Panc1 (cell line): ENCODE measurements around the gene WDR46. TPM values are rescaled to one million over a fixed set of nuclear protein-coding genes. Genes with fewer than 3 reads are reported as not detected.
A peak's percentile ranks its signal among the peaks of the same experiment; 100 is the strongest.
"Not testable (repeated sequence)": the region's sequence is repeated elsewhere in the genome, so short reads cannot be mapped to it uniquely, and the experiment has no call there.

Experiments
- ATAC-seq: fragments of 200-7000 bp; cut with Tn5 transposase; 2 replicates; pipeline ENCODE4 v1.9.1; 2020; ENCODE audit warnings: mild to moderate bottlenecking, moderate library complexity
- BruUV-seq: library from RNA; stranded (reverse); fragments of 400-500 nt; replicated peaks from 2 replicates; lab custom pipeline; 2021; lab: Mats Ljungman, UMichigan
- CTCF ChIA-PET: fragments of 300-600 bp; sonication (Branson Sonifier 250); formaldehyde crosslinking; loops from one replicate; lab custom pipeline; 2022; ENCODE audit warnings: antibody characterized with exemption; lab: Charles Lee
- POLR2A ChIA-PET: fragments of 300-600 bp; sonication (Branson Sonifier 250); formaldehyde crosslinking; loops from one replicate; lab custom pipeline; 2022; ENCODE audit warnings: antibody characterized with exemption; lab: Charles Lee
- DNase-seq: peaks from one replicate; pipeline ENCODE4 v3.0.0-alpha.2; 2010; ENCODE audit warnings: low read depth, low spot score
- H3K27ac ChIP-seq: 2 replicates; pipeline ENCODE4 v1.5.1; 2011; ENCODE audit warnings: mild to moderate bottlenecking, low read length, inconsistent platforms
- H3K27me3 ChIP-seq: fragments of 200-500 bp; sonication (Bioruptor generic); 2 replicates; pipeline ENCODE4 v1.6.0; 2014; ENCODE audit warnings: low read length, inconsistent platforms; ENCODE audit not compliant: control insufficient read depth, insufficient read depth
- H3K36me3 ChIP-seq: fragments of 200-500 bp; sonication (Bioruptor generic); 2 replicates; pipeline ENCODE4 v1.5.1; 2014; ENCODE audit warnings: inconsistent platforms, mild to moderate bottlenecking, low read length, moderate library complexity; ENCODE audit not compliant: control insufficient read depth, insufficient read depth
- H3K4me1 ChIP-seq: 2 replicates; pipeline ENCODE4 v1.5.1; 2011; ENCODE audit warnings: inconsistent platforms, mild to moderate bottlenecking, low read length, moderate library complexity; ENCODE audit not compliant: control insufficient read depth, insufficient read depth
- H3K4me3 ChIP-seq, 2 experiments: 2 replicates each; pipeline ENCODE4 v1.5.1; 2011 to 2012; ENCODE audit warnings: low read depth in 2 of 2, low read length in 2 of 2, mild to moderate bottlenecking in 2 of 2, inconsistent platforms in 1 of 2, moderate library complexity in 1 of 2
- H3K9me3 ChIP-seq: fragments of 200-500 bp; sonication (Bioruptor generic); 2 replicates; pipeline ENCODE4 v1.5.1; 2014; ENCODE audit warnings: low read depth, mild to moderate bottlenecking, inconsistent platforms, low read length, moderate library complexity; ENCODE audit not compliant: control insufficient read depth, insufficient read depth
- POLR2AphosphoS5 ChIP-seq: IDR thresholded peaks from 2 replicates; pipeline ENCODE4 v1.6.1; 2012; ENCODE audit warnings: mild to moderate bottlenecking, low read depth, low read length, moderate library complexity
- SIN3A ChIP-seq: IDR thresholded peaks from 2 replicates; pipeline ENCODE4 v1.6.1; 2012; ENCODE audit warnings: low read depth, mild to moderate bottlenecking, low read length, moderate library complexity, borderline replicate concordance; ENCODE audit not compliant: insufficient read depth
- TCF7L2 ChIP-seq: IDR thresholded peaks from 2 replicates; pipeline ENCODE4 v1.6.1; 2011; ENCODE audit warnings: mild to moderate bottlenecking, low read depth, low read length, inconsistent platforms
- in situ Hi-C: cut with HindIII; loops from 2 replicates; pipeline ENCODE4 v1.10.0; 2016; ENCODE audit warnings: low sequenced_read_pairs, low pct_unique_long_range_greater_than_20kb
- intact Hi-C: fragments of 100-400 bp; cut with micrococcal nuclease; formaldehyde crosslinking; loops from one replicate; pipeline ENCODE4 v1.10.0; 2022; ENCODE audit not compliant: unreplicated experiment
- total RNA-seq: library from RNA; stranded (reverse); gene quantifications from one replicate; pipeline ENCODE4 v1.2.1, GENCODE V29; 2021; ENCODE audit not compliant: unreplicated experiment
- TF ChIP-seq, protein P1 (sequence below), 2 experiments: IDR thresholded peaks; 2 replicates each; pipeline ENCODE4 v1.6.1; 2011 to 2012; ENCODE audit warnings: low read depth in 2 of 2, control low read depth in 1 of 2, low read length in 1 of 2, mild to moderate bottlenecking in 1 of 2, moderate library complexity in 1 of 2; ENCODE audit not compliant: insufficient read depth in 1 of 2
- TF ChIP-seq, protein P2 (sequence below): fragments of 450-650 bp; IDR thresholded peaks from 2 replicates; pipeline ENCODE4 v1.5.1; 2017; ENCODE audit warnings: mild to moderate bottlenecking

Gene WDR46
- total RNA-seq, 1 experiment from 2014 or later: 80.6 TPM

DNA sequence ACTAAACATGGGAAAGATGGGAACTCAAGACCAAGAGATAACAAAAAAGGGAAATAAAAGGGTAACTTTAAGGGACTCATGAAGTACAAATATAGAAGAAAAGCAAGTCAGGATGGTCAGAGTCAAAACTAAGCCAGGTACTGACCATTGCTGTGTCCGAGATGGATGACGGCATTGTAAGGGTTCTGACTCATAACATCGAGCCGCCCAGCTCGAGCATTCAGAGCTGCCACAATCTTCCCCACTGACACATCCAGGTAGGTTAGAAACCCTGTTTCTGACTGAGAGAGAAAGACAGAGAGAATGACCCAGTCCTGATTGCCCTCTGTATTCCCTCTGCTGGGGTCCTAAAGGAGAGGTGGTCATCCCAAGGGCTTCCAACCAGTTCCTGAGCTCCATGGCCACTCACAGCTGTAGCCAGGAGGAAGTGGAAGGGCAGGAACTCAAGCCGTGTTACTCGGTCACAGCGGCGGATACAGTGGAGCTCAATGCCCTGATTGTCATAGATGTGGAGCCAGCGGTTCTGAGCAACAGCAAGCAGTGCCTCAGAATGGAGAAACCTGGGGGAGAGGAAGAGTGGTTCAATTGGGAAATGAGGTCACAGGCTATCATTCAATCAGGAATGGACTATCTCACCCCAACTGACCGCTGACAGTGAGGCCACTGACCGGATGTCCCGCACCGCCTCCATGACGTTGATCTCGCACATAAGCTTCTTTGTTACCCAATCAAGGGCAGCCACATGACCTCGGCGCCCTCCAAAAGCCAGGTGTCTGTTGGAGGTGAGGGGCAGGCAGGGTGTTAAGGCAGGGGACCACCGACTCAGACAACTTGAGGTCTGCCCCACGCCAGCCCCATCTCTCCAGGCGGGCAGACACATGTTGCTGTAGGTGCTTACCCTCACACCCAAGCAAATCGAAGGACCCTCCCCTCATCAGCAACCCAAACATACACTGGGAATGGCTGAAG, 1.8 kb downstream of the WDR46 start:
- no peak for ATAC-seq
- no peaks in the 10 kb centered on the region for H3K27me3 ChIP-seq
- POLR2A ChIA-PET: no interaction called here
- peaks cover 13% of the 10 kb centered on the region for H3K36me3 ChIP-seq
- no TSS peak for BruUV-seq
- intact Hi-C loops: no loop called here
- H3K9me3 ChIP-seq: no peaks in the 10 kb centered on the region
- TF ChIP-seq, protein P1, sequence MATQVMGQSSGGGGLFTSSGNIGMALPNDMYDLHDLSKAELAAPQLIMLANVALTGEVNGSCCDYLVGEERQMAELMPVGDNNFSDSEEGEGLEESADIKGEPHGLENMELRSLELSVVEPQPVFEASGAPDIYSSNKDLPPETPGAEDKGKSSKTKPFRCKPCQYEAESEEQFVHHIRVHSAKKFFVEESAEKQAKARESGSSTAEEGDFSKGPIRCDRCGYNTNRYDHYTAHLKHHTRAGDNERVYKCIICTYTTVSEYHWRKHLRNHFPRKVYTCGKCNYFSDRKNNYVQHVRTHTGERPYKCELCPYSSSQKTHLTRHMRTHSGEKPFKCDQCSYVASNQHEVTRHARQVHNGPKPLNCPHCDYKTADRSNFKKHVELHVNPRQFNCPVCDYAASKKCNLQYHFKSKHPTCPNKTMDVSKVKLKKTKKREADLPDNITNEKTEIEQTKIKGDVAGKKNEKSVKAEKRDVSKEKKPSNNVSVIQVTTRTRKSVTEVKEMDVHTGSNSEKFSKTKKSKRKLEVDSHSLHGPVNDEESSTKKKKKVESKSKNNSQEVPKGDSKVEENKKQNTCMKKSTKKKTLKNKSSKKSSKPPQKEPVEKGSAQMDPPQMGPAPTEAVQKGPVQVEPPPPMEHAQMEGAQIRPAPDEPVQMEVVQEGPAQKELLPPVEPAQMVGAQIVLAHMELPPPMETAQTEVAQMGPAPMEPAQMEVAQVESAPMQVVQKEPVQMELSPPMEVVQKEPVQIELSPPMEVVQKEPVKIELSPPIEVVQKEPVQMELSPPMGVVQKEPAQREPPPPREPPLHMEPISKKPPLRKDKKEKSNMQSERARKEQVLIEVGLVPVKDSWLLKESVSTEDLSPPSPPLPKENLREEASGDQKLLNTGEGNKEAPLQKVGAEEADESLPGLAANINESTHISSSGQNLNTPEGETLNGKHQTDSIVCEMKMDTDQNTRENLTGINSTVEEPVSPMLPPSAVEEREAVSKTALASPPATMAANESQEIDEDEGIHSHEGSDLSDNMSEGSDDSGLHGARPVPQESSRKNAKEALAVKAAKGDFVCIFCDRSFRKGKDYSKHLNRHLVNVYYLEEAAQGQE (IDR thresholded peaks at IDR 0.05; ENCODE audit: insufficient read depth in 1 of 2, low read depth in 2 of 2, low read length in 1 of 2): no peak
- TF ChIP-seq, protein P2, sequence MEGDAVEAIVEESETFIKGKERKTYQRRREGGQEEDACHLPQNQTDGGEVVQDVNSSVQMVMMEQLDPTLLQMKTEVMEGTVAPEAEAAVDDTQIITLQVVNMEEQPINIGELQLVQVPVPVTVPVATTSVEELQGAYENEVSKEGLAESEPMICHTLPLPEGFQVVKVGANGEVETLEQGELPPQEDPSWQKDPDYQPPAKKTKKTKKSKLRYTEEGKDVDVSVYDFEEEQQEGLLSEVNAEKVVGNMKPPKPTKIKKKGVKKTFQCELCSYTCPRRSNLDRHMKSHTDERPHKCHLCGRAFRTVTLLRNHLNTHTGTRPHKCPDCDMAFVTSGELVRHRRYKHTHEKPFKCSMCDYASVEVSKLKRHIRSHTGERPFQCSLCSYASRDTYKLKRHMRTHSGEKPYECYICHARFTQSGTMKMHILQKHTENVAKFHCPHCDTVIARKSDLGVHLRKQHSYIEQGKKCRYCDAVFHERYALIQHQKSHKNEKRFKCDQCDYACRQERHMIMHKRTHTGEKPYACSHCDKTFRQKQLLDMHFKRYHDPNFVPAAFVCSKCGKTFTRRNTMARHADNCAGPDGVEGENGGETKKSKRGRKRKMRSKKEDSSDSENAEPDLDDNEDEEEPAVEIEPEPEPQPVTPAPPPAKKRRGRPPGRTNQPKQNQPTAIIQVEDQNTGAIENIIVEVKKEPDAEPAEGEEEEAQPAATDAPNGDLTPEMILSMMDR: no peak
- no peak for TF ChIP-seq TCF7L2
- no peak for TF ChIP-seq POLR2AphosphoS5
- TF ChIP-seq SIN3A: no peak
- peaks cover 19% of the 10 kb centered on the region for H3K4me1 ChIP-seq
- DNase-seq: no peak
- in situ Hi-C loops: no loop called here
- peak overlapping the region in 1 of 2 experiments; percentile 91; a peak in 2 of 4 replicates for H3K4me3 ChIP-seq
- CTCF ChIA-PET: no interaction called here
- H3K27ac ChIP-seq: no peak overlapping the region; the same call in 1 of the 2 replicates

DNA sequence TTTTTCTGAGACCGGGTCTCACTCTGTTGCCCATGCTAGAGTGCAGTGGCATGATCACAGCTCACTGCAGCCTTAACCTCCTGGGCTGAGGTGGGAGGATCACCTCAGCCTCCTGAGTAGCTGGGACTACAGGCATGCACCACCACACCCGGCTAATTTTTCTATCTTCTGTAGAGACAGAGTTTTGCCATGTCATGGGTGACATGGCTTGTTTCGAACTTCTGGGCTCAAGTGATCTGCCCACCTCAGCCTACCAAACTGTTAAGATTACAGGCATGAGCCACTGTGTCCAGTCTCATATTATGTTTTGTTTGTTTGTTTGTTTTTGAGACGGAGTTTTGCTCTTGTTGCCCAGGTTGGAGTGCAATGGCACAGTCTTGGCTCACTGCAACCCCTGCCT, 3.8 kb downstream of the WDR46 start:
- DNase-seq, H3K4me3 ChIP-seq, H3K27ac ChIP-seq, intact Hi-C loops, H3K27me3 ChIP-seq, ATAC-seq, in situ Hi-C loops, H3K9me3 ChIP-seq, POLR2A ChIA-PET, BruUV-seq, CTCF ChIA-PET: not testable (repeated sequence)
- Histone ChIP-seq H3K4me1 (peaks cover 12% of the 10 kb centered on the region), H3K36me3 (peaks cover 11% of the 10 kb centered on the region)
